OCI-LY3 (cell line): ENCODE measurements around the gene DNAAF5.

ENCODE experiments used
- H2AFZ ChIP-seq: fragments of 200-600, 300-600 bp; shearing (Covaris generic); 2 replicates; pipeline ENCODE4 v1.6.0; 2014; ENCODE audit warnings: antibody characterized with exemption, low read depth, low read length
- H3K27ac ChIP-seq: fragments of 200-600, 300-600 bp; sonication (generic); 2 replicates; pipeline ENCODE4 v1.5.1; 2014; ENCODE audit warnings: mild to moderate bottlenecking, low read length, moderate library complexity, mixed read lengths
- H3K27me3 ChIP-seq: fragments of 200-600, 300-600 bp; sonication (generic); 2 replicates; pipeline ENCODE4 v1.6.1; 2014; ENCODE audit warnings: low read depth, low read length, mixed read lengths
- H3K36me3 ChIP-seq: fragments of 200-600, 300-600 bp; sonication (generic); replicated peaks from 2 replicates; pipeline ENCODE3; 2014; ENCODE audit warnings: low read depth, low read length, mixed read lengths
- H3K4me1 ChIP-seq: fragments of 300-600, 200-600 bp; sonication (generic); 2 replicates; pipeline ENCODE4 v1.6.1; 2014; ENCODE audit warnings: low read length, mixed read lengths
- H3K4me2 ChIP-seq: fragments of 200-600, 300-600 bp; sonication (generic); 2 replicates; pipeline ENCODE4 v1.6.1; 2014; ENCODE audit warnings: low read length, mixed read lengths
- H3K4me3 ChIP-seq: fragments of 300-600, 200-600 bp; sonication (generic); 2 replicates; pipeline ENCODE4 v1.5.1; 2014; ENCODE audit warnings: antibody characterized with exemption, mild to moderate bottlenecking, low read length, moderate library complexity
- H3K79me2 ChIP-seq: fragments of 300-600, 200-600 bp; shearing (Covaris generic); 2 replicates; pipeline ENCODE4 v1.6.1; 2014; ENCODE audit warnings: mild to moderate bottlenecking, low read length, mixed read lengths
- H3K9ac ChIP-seq: fragments of 300-600, 200-600 bp; shearing (Covaris generic); 2 replicates; pipeline ENCODE4 v1.6.0; 2014; ENCODE audit warnings: mild to moderate bottlenecking, low read length, moderate library complexity
- H3K9me3 ChIP-seq: fragments of 200-600, 300-600 bp; shearing (Covaris generic); 2 replicates; pipeline ENCODE4 v1.6.1; 2014; ENCODE audit warnings: low read length, mixed read lengths; ENCODE audit not compliant: insufficient read depth
- H4K20me1 ChIP-seq: fragments of 200-600, 300-600 bp; sonication (generic); 2 replicates; pipeline ENCODE4 v1.6.1; 2016; ENCODE audit warnings: low read length, mixed read lengths; ENCODE audit not compliant: insufficient read depth
- EZH2phosphoT487 ChIP-seq: fragments of 200-600 bp; shearing (Covaris generic); IDR thresholded peaks from 2 replicates; pipeline ENCODE4 v1.6.1; 2018; ENCODE audit warnings: antibody characterized with exemption, mixed run types, low read depth
- TF ChIP-seq, protein P1 (sequence below): fragments of 200-600, 300-600 bp; sonication (generic); IDR thresholded peaks from 2 replicates; pipeline ENCODE4 v1.5.1; 2014; ENCODE audit warnings: antibody characterized with exemption, low read length, low read depth

Gene DNAAF5

GRCh38 chr7:701086-701671, 25.3 kb upstream of the DNAAF5 start:
- no peak overlapping the region for H3K9ac ChIP-seq
- H3K4me2 ChIP-seq = no peak overlapping the region
- no peak for TF ChIP-seq EZH2phosphoT487
- TF ChIP-seq, protein P1, sequence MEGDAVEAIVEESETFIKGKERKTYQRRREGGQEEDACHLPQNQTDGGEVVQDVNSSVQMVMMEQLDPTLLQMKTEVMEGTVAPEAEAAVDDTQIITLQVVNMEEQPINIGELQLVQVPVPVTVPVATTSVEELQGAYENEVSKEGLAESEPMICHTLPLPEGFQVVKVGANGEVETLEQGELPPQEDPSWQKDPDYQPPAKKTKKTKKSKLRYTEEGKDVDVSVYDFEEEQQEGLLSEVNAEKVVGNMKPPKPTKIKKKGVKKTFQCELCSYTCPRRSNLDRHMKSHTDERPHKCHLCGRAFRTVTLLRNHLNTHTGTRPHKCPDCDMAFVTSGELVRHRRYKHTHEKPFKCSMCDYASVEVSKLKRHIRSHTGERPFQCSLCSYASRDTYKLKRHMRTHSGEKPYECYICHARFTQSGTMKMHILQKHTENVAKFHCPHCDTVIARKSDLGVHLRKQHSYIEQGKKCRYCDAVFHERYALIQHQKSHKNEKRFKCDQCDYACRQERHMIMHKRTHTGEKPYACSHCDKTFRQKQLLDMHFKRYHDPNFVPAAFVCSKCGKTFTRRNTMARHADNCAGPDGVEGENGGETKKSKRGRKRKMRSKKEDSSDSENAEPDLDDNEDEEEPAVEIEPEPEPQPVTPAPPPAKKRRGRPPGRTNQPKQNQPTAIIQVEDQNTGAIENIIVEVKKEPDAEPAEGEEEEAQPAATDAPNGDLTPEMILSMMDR = no peak
- no peak overlapping the region for H3K4me3 ChIP-seq
- H4K20me1 ChIP-seq = no peaks in the 10 kb centered on the region
- no peaks in the 10 kb centered on the region for H3K4me1 ChIP-seq
- H3K27me3 ChIP-seq = no peaks in the 10 kb centered on the region
- H3K27ac ChIP-seq = no peak overlapping the region
- H3K9me3 ChIP-seq = 0 out of 2 replicates have a peak, but pooled peaks cover 4% of the 10 kb centered on the region
- H2AFZ ChIP-seq = no peak overlapping the region
- H3K36me3 ChIP-seq = peaks cover 7% of the 10 kb centered on the region
- no peaks in the 10 kb centered on the region for H3K79me2 ChIP-seq

- Histone ChIP-seq H3K4me2 (no peak overlapping the region), H3K79me2 (no peaks in the 10 kb centered on the region), H3K9ac (no peak overlapping the region), H3K4me3 (no peak overlapping the region), H3K27ac (no peak overlapping the region), H3K9me3 (0 out of 2 replicates have a peak, but pooled peaks cover 4% of the 10 kb centered on the region), H2AFZ (no peak overlapping the region), H3K27me3 (no peaks in the 10 kb centered on the region), H4K20me1 (no peaks in the 10 kb centered on the region), H3K4me1 (no peaks in the 10 kb centered on the region), H3K36me3 (peaks cover 7% of the 10 kb centered on the region)
- TF ChIP-seq, protein P1 = no peak
Observed at GRCh38 chr7:703049-703448, 23.4 kb upstream of the DNAAF5 start.

GRCh38 chr7:706721-707120, 19.8 kb upstream of the DNAAF5 start:
- no peaks in the 10 kb centered on the region for H4K20me1 ChIP-seq
- TF ChIP-seq, protein P1 = no peak
- no peak for TF ChIP-seq EZH2phosphoT487

DNA sequence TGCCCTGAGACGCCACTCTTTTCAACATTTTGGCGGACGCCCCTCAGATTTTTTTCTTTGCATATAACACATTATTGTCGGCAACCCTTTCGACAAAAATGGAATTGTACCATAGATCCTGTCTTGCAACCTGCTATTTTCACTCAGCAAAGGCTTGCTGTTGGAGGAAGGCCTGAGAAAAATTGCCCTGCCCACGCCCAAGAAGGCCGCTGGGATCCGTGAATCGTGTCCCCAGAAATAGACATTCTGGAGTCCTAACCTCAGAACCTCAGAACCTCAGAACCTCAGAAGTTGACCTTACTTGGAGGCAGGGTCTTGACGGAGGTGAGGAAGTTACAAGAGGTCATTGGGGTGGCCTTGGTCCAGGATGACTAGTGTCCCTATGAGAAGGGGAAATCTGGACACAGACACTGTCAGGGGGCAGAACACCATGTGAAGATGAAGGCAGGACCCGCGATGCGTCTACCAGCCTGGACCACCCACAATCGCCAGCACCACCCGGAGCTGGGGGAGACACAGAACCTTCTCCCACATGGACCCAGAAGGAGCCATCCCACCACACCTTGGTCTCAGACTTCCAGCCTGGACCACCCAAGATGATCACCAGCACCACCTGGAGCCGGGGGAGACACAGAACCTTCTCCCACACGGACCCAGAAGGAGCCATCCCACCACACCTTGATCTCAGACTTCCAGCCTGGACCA, 19.1 kb upstream of the DNAAF5 start:
- no peak overlapping the region for H3K9ac ChIP-seq
- H3K79me2 ChIP-seq = no peaks in the 10 kb centered on the region

More at GRCh38 chr7:706721-707120, 19.8 kb upstream of the DNAAF5 start:
- no peaks in the 10 kb centered on the region for H3K27me3 ChIP-seq
- no peak overlapping the region for H3K4me3 ChIP-seq
- H3K27ac ChIP-seq = no peak overlapping the region
- no peak overlapping the region for H3K4me2 ChIP-seq
- H2AFZ ChIP-seq = no peak overlapping the region
- no peak overlapping the region for H3K9ac ChIP-seq
- H3K79me2 ChIP-seq = no peaks in the 10 kb centered on the region
- 0 out of 2 replicates have a peak, but pooled peaks cover 4% of the 10 kb centered on the region for H3K9me3 ChIP-seq
- H3K4me1 ChIP-seq = no peaks in the 10 kb centered on the region
- peaks cover 7% of the 10 kb centered on the region for H3K36me3 ChIP-seq

More for the DNA sequence above, 19.1 kb upstream of the DNAAF5 start:
- H3K4me3 ChIP-seq = no peak overlapping the region
- H3K36me3 ChIP-seq = peaks cover 7% of the 10 kb centered on the region
- H4K20me1 ChIP-seq = no peaks in the 10 kb centered on the region
- TF ChIP-seq EZH2phosphoT487 = no peak
- TF ChIP-seq, protein P1 = no peak
- no peaks in the 10 kb centered on the region for H3K4me1 ChIP-seq
- no peak overlapping the region for H2AFZ ChIP-seq
- H3K9me3 ChIP-seq = 0 out of 2 replicates have a peak, but pooled peaks cover 4% of the 10 kb centered on the region
- H3K27me3 ChIP-seq = no peaks in the 10 kb centered on the region
- H3K27ac ChIP-seq = no peak overlapping the region
- no peak overlapping the region for H3K4me2 ChIP-seq
